Activated B cell treated with CpG ODN at 0.5 μM for 24 hours (primary cell): Measurements from ENCODE around the gene PTPRR. TPM values are rescaled to one million over a fixed set of nuclear protein-coding genes. Genes with fewer than 3 reads are reported as not detected.

Experiments used
- ATAC-seq: fragments of 200-7000 bp; cut with Tn5 transposase; one replicate; pipeline ENCODE4 v1.10.0; 2021; ENCODE audit warnings: low read depth, mild to moderate bottlenecking, moderate library complexity
- CTCF ChIA-PET: fragments of 350-600 bp; sonication (Branson Sonifier 250); formaldehyde crosslinking; loops from one replicate; lab custom pipeline; 2021; ENCODE audit warnings: antibody characterized with exemption; lab: Charles Lee
- POLR2A ChIA-PET: fragments of 350-600 bp; sonication (Branson Sonifier 250); formaldehyde crosslinking; loops from one replicate; lab custom pipeline; 2021; ENCODE audit warnings: antibody characterized with exemption; lab: Charles Lee
- DNase-seq: peaks from one replicate; pipeline ENCODE4 v3.0.0; 2022
- H3K27ac Mint-ChIP-seq: one replicate; pipeline ENCODE4 v1.8.0; 2020; ENCODE audit warnings: mixed read lengths
- H3K27me3 Mint-ChIP-seq: one replicate; pipeline ENCODE4 v1.8.0; 2021; ENCODE audit warnings: mixed read lengths
- H3K36me3 Mint-ChIP-seq: one replicate; pipeline ENCODE4 v1.8.0; 2021; ENCODE audit warnings: low read depth, mixed read lengths
- H3K4me1 Mint-ChIP-seq: one replicate; pipeline ENCODE4 v1.8.0; 2021; ENCODE audit warnings: mixed read lengths
- H3K4me3 Mint-ChIP-seq: one replicate; pipeline ENCODE4 v1.8.0; 2020; ENCODE audit warnings: mild to moderate bottlenecking, mixed read lengths
- H3K9me3 Mint-ChIP-seq: one replicate; pipeline ENCODE4 v1.8.0; 2020; ENCODE audit warnings: mixed read lengths
- CTCF ChIP-seq: fragments of 200-600 bp; IDR thresholded peaks from one replicate; pipeline ENCODE4 v1.8.0; 2022; ENCODE audit warnings: antibody characterized with exemption, mild to moderate bottlenecking
- intact Hi-C: fragments of 100-400 bp; cut with micrococcal nuclease; formaldehyde crosslinking; loops from one replicate; pipeline ENCODE4 v1.15.1; 2024
- total RNA-seq: library from RNA; stranded (reverse); gene quantifications from 2 replicates; pipeline ENCODE4 v1.2.3, GENCODE V29; 2022

PTPRR gene
- total RNA-seq, 1 donor from 2014 or later: not detected

- Mint-ChIP-seq H3K27me3 (no peaks in the 10 kb centered on the region), H3K4me3 (no peak overlapping the region), H3K27ac (no peak overlapping the region), H3K4me1 (no peaks in the 10 kb centered on the region), H3K36me3 (no peaks in the 10 kb centered on the region), H3K9me3 (no peaks in the 10 kb centered on the region)
- TF ChIP-seq CTCF: no peak
- POLR2A ChIA-PET: no interaction called here
- DNase-seq: no peak
- CTCF ChIA-PET: no interaction called here
- intact Hi-C loops: no loop called here
- ATAC-seq: no peak
These were observed 249.6 kb downstream of the PTPRR start for GRCh38 chr12:70670948-70671347.

GRCh38 chr12:70667253-70667652, 253.3 kb downstream of the PTPRR start:
- no peaks in the 10 kb centered on the region for H3K36me3 Mint-ChIP-seq
- DNase-seq (no peak), ATAC-seq (no peak)
- H3K27me3 Mint-ChIP-seq: no peaks in the 10 kb centered on the region
- intact Hi-C loops: no loop called here
- no peak overlapping the region for H3K27ac Mint-ChIP-seq
- no peak for TF ChIP-seq CTCF
- no peaks in the 10 kb centered on the region for H3K9me3 Mint-ChIP-seq
- ChIA-PET CTCF (no interaction called here), POLR2A (no interaction called here)
- H3K4me1 Mint-ChIP-seq: no peaks in the 10 kb centered on the region
- no peak overlapping the region for H3K4me3 Mint-ChIP-seq

GRCh38 chr12:70666364-70666763, 254.2 kb downstream of the PTPRR start:
- TF ChIP-seq CTCF: no peak
- no peak for ATAC-seq
- ChIA-PET POLR2A (no interaction called here), CTCF (no interaction called here)
- no peak overlapping the region for H3K27ac Mint-ChIP-seq
- H3K4me3 Mint-ChIP-seq: no peak overlapping the region
- no peaks in the 10 kb centered on the region for H3K27me3 Mint-ChIP-seq
- H3K9me3 Mint-ChIP-seq: no peaks in the 10 kb centered on the region
- intact Hi-C loops: no loop called here
- H3K36me3 Mint-ChIP-seq: no peaks in the 10 kb centered on the region
- no peak for DNase-seq
- H3K4me1 Mint-ChIP-seq: peaks cover 6% of the 10 kb centered on the region

GRCh38 chr12:70664465-70664881, 256.1 kb downstream of the PTPRR start:
- no peaks in the 10 kb centered on the region for H3K27me3 Mint-ChIP-seq
- intact Hi-C loops: no loop called here
- no peaks in the 10 kb centered on the region for H3K36me3 Mint-ChIP-seq
- ChIA-PET CTCF (no interaction called here), POLR2A (no interaction called here)
- H3K27ac Mint-ChIP-seq: no peak overlapping the region
- TF ChIP-seq CTCF: no peak
- no peak overlapping the region for H3K4me3 Mint-ChIP-seq
- no peak for DNase-seq
- no peaks in the 10 kb centered on the region for H3K9me3 Mint-ChIP-seq
- ATAC-seq: no peak
- H3K4me1 Mint-ChIP-seq: peaks cover 10% of the 10 kb centered on the region

- TF ChIP-seq CTCF: no peak
- no peaks in the 10 kb centered on the region for H3K9me3 Mint-ChIP-seq
- H3K4me1 Mint-ChIP-seq: peaks cover 10% of the 10 kb centered on the region
- H3K4me3 Mint-ChIP-seq: no peak overlapping the region
- no peak for ATAC-seq
- H3K27ac Mint-ChIP-seq: no peak overlapping the region
- no peaks in the 10 kb centered on the region for H3K27me3 Mint-ChIP-seq
- DNase-seq: no peak
- ChIA-PET CTCF (no interaction called here), POLR2A (no interaction called here)
- H3K36me3 Mint-ChIP-seq: no peaks in the 10 kb centered on the region
- intact Hi-C loops: no loop called here
These were observed 256.7 kb downstream of the PTPRR start for GRCh38 chr12:70663838-70664237.
